PC-3 (cell line): ENCODE data around the gene RPS15A.
"Not testable (repeated sequence)": the region's sequence is repeated elsewhere in the genome, so short reads cannot be mapped to it uniquely, and the experiment has no call there.

Experiments
- CTCF ChIP-seq: fragments of 300-600 bp; sonication (generic); conservative IDR thresholded peaks from 2 replicates; pipeline ENCODE4 v1.5.1; 2017; ENCODE audit warnings: antibody characterized with exemption, low read depth, mild to moderate bottlenecking, low read length
- EZH2 ChIP-seq: fragments of 300-600 bp; sonication (generic); IDR thresholded peaks from one replicate; pipeline ENCODE4 v1.6.1; 2017; ENCODE audit warnings: antibody characterized with exemption, mild to moderate bottlenecking, low read length; ENCODE audit not compliant: unreplicated experiment
- EZH2phosphoT487 ChIP-seq: fragments of 300-600 bp; sonication (generic); IDR thresholded peaks from 2 replicates; pipeline ENCODE4 v1.6.1; 2018; ENCODE audit warnings: mild to moderate bottlenecking, antibody characterized with exemption, low read length, borderline replicate concordance

DNA sequence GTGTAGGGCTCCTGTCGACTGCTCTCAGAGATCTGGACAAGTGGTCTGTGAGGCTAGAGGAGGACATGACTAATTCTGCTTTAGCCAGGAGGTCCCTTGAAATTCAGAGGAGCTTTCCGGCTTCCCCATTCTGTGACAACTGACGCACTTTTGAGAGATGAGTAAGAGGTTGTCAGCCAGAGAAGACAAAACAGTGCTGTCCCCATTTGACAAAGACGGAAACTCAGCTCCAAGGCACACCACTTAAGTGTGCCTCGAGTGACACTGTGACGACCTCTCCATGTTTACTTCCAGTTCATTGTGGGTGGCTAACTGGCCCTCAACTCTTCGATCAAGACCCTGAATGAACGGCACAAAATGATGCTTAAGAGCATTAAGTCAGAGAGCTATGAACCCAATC, 47.3 kb downstream of the RPS15A start:
- not testable (repeated sequence) for TF ChIP-seq CTCF, EZH2, EZH2phosphoT487
